HEK293T (cell line): ENCODE measurements around the gene MRPL4.

Experiments
- CTCF ChIA-PET: fragments of 350-600 bp; formaldehyde crosslinking; extraction: SDS; loops from one replicate; lab custom pipeline; 2021; ENCODE audit warnings: antibody characterized with exemption, inconsistent platforms; lab: Yijun Ruan, JAX
- POLR2A ChIA-PET: fragments of 350-600 bp; formaldehyde crosslinking; extraction: SDS; loops from one replicate; lab custom pipeline; 2020; ENCODE audit warnings: antibody characterized with exemption, inconsistent platforms; lab: Yijun Ruan, JAX
- DNase-seq: peaks from one replicate; pipeline ENCODE4 v3.0.0; 2012; ENCODE audit warnings: mixed read lengths; ENCODE audit errors: extremely low spot score
- ARNT ChIP-seq: fragments of 450-650 bp; IDR thresholded peaks from 2 replicates; pipeline ENCODE4 v1.6.1; 2017; ENCODE audit warnings: mild to moderate bottlenecking
- BHLHE40 ChIP-seq: fragments of 450-650 bp; IDR thresholded peaks from 2 replicates; pipeline ENCODE4 v1.6.1; 2016; ENCODE audit warnings: mild to moderate bottlenecking, moderate library complexity, borderline replicate concordance
- CTBP1 ChIP-seq: fragments of 450-650 bp; IDR thresholded peaks from 2 replicates; pipeline ENCODE4 v1.6.1; 2016; ENCODE audit warnings: borderline replicate concordance
- ELF4 ChIP-seq: fragments of 450-650 bp; IDR thresholded peaks from 2 replicates; pipeline ENCODE4 v1.6.1; 2017; ENCODE audit warnings: antibody characterized with exemption
- FOXA1 ChIP-seq: fragments of 450-650 bp; IDR thresholded peaks from 2 replicates; pipeline ENCODE4 v1.6.1; 2016; ENCODE audit warnings: mild to moderate bottlenecking
- FOXK2 ChIP-seq: fragments of 450-650 bp; IDR thresholded peaks from 2 replicates; pipeline ENCODE4 v1.6.1; 2016; ENCODE audit warnings: mild to moderate bottlenecking
- FOXM1 ChIP-seq: fragments of 450-650 bp; IDR thresholded peaks from 2 replicates; pipeline ENCODE4 v1.6.1; 2017; ENCODE audit warnings: mild to moderate bottlenecking, borderline replicate concordance
- HDGF ChIP-seq: fragments of 450-650 bp; IDR thresholded peaks from 2 replicates; pipeline ENCODE4 v1.6.1; 2017; ENCODE audit warnings: antibody characterized with exemption, borderline replicate concordance
- L3MBTL2 ChIP-seq: fragments of 450-650 bp; conservative IDR thresholded peaks from 2 replicates; pipeline ENCODE4 v1.6.1; 2016; ENCODE audit warnings: mild to moderate bottlenecking
- LEF1 ChIP-seq: fragments of 450-650 bp; IDR thresholded peaks from 2 replicates; pipeline ENCODE4 v1.6.1; 2017; ENCODE audit warnings: mild to moderate bottlenecking, borderline replicate concordance
- NFRKB ChIP-seq: fragments of 450-650 bp; IDR thresholded peaks from 2 replicates; pipeline ENCODE4 v1.6.1; 2016; ENCODE audit warnings: mild to moderate bottlenecking, moderate library complexity
- SP1 ChIP-seq: fragments of 450-650 bp; IDR thresholded peaks from 2 replicates; pipeline ENCODE4 v1.6.1; 2017
- SUZ12 ChIP-seq: fragments of 450-650 bp; IDR thresholded peaks from 2 replicates; pipeline ENCODE4 v1.6.1; 2016; ENCODE audit warnings: mild to moderate bottlenecking
- TARDBP ChIP-seq: fragments of 450-650 bp; IDR thresholded peaks from 2 replicates; pipeline ENCODE4 v1.6.1; 2016
- ZNF384 ChIP-seq: fragments of 450-650 bp; IDR thresholded peaks from 2 replicates; pipeline ENCODE4 v1.6.1; 2016
- TF ChIP-seq, protein P1 (sequence below): fragments of 450-650 bp; IDR thresholded peaks from 2 replicates; pipeline ENCODE4 v1.6.1; 2016

The MRPL4 gene

DNA sequence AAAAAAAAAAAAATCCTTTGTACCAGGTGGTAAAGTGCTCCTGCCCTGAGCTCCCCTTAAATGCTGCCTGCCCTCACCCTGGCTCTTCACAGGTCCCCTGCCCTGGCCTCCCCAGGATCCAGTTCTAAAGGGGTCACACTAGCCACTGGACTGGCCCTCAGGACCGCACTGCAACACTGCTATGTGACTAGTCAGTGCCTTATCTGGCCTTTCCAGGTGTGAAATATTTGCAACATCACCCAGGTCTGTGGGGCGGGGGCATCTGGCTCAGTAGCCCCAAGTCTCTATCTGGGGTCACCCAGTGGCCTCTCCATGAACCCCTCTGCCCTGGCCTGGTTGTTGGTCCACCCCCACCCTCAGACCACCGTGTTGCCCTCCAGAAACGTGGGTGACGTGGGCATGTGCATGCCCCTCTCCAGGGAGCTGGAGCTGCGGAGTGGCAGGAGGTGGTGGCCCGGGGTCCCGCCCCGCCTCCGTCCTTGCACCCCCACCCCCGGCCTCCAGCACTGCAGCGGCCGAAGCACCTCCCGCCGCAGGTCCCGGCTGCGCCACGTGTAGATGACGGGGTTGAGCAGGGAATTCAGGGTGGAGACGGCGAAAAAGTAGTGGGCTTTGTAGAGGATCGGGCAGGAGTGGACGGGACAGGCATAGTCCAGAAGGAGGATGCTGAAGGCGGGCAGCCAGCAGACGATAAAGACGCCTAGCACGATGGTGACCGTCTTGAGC lies 28.4 kb upstream of the MRPL4 start:
- POLR2A ChIA-PET = no interaction called here
- TF ChIP-seq SUZ12 = no peak
- no peak for DNase-seq
- CTCF ChIA-PET = no interaction called here

DNA sequence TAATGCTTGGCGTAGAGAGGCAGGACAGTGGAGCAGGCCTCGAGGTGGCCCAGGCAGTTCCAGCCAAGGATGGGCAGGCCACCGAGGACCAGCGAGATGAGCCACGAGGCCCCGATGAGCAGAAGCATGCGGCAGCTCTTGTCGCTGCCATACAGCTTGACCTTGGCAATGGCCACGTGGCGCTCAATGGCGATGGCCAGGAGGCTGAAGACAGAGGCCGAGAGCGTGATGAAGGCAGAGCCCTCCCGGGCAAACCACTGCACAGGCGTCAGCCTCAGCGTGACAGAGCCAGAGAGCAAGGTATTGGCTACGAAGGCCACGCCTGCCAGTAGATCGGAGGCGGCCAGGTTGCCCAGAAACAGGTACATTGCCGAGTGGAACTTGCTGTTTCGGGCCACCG lies 27.7 kb upstream of the MRPL4 start:
- no peak for TF ChIP-seq ARNT
- no peak for TF ChIP-seq HDGF
- no peak for TF ChIP-seq LEF1
- TF ChIP-seq L3MBTL2 = no peak
- TF ChIP-seq BHLHE40 = no peak
- TF ChIP-seq NFRKB = no peak
- no peak for TF ChIP-seq FOXK2
- no peak for TF ChIP-seq CTBP1
- no peak for TF ChIP-seq TARDBP
- no peak for TF ChIP-seq ELF4
- TF ChIP-seq SUZ12 = no peak
- TF ChIP-seq, protein P1, sequence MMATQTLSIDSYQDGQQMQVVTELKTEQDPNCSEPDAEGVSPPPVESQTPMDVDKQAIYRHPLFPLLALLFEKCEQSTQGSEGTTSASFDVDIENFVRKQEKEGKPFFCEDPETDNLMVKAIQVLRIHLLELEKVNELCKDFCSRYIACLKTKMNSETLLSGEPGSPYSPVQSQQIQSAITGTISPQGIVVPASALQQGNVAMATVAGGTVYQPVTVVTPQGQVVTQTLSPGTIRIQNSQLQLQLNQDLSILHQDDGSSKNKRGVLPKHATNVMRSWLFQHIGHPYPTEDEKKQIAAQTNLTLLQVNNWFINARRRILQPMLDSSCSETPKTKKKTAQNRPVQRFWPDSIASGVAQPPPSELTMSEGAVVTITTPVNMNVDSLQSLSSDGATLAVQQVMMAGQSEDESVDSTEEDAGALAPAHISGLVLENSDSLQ = no peak
- TF ChIP-seq SP1 = no peak
- no peak for TF ChIP-seq FOXA1
- TF ChIP-seq ZNF384 = no peak
- no peak for DNase-seq
- ChIA-PET POLR2A (no interaction called here), CTCF (no interaction called here)

DNA sequence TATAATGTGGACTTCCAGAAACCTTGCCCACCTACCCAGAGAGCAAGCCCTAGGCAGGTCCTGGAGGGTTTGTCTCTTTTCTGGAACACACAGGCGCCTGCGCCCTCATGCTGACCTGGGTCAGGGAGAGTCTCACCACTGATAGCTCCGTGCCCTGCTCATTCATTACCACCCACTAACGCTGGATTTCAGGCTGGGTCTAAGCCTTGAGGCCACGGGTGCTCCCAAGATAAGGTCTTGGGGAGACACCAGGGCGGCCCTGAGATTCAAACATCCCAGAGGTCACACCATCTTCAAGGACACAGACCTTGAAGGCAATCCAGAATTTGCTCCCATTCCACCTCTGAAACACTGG lies 26.0 kb upstream of the MRPL4 start:
- POLR2A ChIA-PET = no interaction called here
- DNase-seq = no peak
- CTCF ChIA-PET = interaction anchor here (1.5 kb wide), 1 partner anchor 24 kb away, joined by 5 read pairs; no protein-coding TSS in a partner anchor

DNA sequence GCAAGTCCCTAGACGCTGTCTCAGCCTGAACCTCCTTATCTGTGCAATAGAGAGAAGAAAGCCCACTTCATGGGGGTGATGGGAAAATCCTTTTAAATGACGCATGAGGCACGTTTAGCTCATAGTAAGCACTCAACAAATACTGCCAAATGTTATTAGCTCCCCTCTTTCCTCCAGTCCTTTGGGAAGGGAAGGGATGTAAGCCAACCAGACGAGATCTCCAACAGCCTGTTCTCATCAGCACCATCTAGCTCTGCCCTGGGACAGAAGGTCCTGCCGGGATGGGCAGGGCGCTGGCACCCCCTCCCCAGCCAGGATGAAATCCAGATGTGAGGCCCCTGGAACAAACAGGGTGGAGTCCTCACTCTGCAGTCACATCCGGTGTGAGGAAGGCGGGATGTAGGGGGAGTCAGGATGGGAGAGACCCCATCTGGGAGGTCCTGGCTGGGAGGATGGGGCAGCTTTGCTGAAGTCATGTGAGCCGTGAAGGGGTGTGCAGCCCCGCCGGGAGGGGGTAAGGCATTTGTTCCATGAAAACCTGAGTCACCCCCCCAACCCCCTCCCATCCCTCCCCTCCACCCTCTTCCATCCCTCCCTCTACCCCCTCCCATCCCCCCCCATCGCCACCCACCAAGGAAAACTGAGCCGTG lies 25.5 kb upstream of the MRPL4 start:
- ChIA-PET POLR2A (no interaction called here), CTCF (interaction anchor here (1.0 to 1.5 kb wide), 2 partner anchors 21 to 24 kb away, joined by 3 to 5 read pairs; no protein-coding TSS in a partner anchor)
- no peak for TF ChIP-seq SUZ12
- TF ChIP-seq NFRKB = no peak
- TF ChIP-seq SP1 = no peak
- TF ChIP-seq FOXM1 = no peak
- no peak for TF ChIP-seq BHLHE40
- TF ChIP-seq ARNT = no peak
- DNase-seq = no peak

More for the DNA sequence above, 26.0 kb upstream of the MRPL4 start:
- TF ChIP-seq FOXK2 (no peak), CTBP1 (no peak), ARNT (no peak), SUZ12 (no peak), HDGF (no peak), BHLHE40 (no peak), FOXA1 (no peak), SP1 (no peak), LEF1 (no peak), ELF4 (no peak), NFRKB (no peak), L3MBTL2 (no peak)
- TF ChIP-seq, protein P1 = no peak

DNA sequence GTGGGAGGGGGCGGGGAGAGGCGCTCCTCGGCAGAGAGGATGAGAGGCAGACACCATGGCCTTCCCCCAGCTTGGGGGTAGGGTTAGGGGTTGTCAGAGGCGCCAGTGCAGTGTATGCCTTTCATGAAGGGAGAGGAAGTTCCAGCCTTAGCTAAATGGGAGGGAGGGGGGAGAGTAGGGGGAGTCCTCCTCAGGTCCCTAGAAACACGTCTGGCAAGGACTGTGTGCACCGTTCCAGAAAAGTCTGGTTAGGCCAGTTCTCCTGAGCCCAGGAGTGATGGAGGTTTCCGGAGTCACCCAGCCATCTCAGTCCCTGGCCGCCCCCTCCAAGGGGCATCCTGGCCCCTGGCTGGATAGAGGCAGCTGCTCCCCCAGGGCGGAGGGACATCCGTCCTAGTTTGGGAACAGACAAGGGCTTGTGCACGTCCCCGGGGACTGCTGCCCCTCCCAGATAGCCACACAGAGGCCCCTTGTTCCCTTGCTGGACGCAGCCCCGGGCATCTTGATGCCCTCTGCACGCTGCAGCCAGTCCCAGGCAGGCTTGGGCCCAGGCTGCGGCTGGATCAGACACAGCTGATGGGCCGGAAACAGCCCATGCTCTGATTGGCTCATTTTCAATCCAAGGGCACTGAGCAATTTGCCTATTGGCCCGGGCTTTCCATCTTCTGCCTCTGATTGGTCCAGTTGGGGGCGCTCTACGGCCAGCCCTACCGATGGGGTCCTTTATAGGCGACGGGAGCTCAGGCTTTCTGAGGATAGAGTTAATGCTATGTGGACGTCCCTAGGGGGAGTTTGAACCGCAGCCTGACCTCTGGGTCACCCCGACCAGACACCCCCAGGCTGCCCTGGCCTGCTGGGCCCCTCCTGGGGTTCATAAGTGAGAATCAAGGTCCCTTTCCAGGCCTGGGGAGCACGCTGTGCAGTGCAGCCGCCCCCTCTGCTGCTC lies 24.7 kb upstream of the MRPL4 start:
- CTCF ChIA-PET = interaction anchor here (1.0 kb wide), 1 partner anchor 20 kb away, joined by 3 read pairs; no protein-coding TSS in a partner anchor
- TF ChIP-seq ZNF384 = no peak
- no peak for TF ChIP-seq FOXM1
- no peak for TF ChIP-seq SUZ12
- no peak for TF ChIP-seq L3MBTL2
- TF ChIP-seq, protein P1 = no peak
- TF ChIP-seq FOXA1 = no peak
- TF ChIP-seq TARDBP = no peak
- TF ChIP-seq ARNT = no peak
- no peak for TF ChIP-seq LEF1
- POLR2A ChIA-PET = no interaction called here
- DNase-seq = no peak

DNA sequence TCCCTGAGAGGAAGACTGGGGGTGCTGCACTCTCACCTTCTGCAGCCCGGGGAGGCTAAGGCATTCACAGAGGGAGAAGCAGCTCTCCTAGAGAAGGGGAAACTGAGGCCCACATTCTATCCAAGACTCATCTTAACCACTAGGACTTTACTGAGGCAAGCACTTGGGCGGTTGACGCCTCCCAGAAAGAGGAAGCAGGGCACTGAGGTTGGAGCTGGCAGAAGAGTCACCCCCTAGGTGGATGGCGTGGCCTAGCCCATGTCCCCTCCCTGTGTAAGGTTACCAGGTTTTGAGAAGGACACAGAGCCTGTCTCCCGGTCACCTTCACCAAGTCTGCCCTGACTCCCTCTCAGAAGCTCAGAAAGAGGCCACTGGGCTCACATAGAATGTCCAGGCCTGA lies 23.6 kb upstream of the MRPL4 start:
- TF ChIP-seq FOXA1 (no peak), NFRKB (no peak), BHLHE40 (no peak), HDGF (no peak), LEF1 (no peak), SUZ12 (no peak), SP1 (no peak), ZNF384 (no peak), TARDBP (no peak), FOXK2 (no peak), L3MBTL2 (no peak), CTBP1 (no peak), ELF4 (no peak), FOXM1 (no peak)
- TF ChIP-seq, protein P1 = no peak
- ChIA-PET POLR2A (interaction anchor here (0.7 kb wide), 1 partner anchor 33 kb away, joined by 3 read pairs; the partner anchor contains the start of gene DNMT1), CTCF (interaction anchor here (0.8 to 1.3 kb wide), 4 partner anchors 8 to 132 kb away, joined by 4 to 8 read pairs (median 6); no protein-coding TSS in a partner anchor)
- DNase-seq = no peak
